HG03196 (cell line): ENCODE results near the gene RRP36.
A peak's percentile ranks its signal among the peaks of the same experiment; 100 is the strongest.

Source experiments
- ATAC-seq: cut with Tn5 transposase; IDR thresholded peaks from one replicate; pipeline ENCODE4 v1.9.1; 2021; ENCODE audit not compliant: unreplicated experiment

Gene RRP36

DNA sequence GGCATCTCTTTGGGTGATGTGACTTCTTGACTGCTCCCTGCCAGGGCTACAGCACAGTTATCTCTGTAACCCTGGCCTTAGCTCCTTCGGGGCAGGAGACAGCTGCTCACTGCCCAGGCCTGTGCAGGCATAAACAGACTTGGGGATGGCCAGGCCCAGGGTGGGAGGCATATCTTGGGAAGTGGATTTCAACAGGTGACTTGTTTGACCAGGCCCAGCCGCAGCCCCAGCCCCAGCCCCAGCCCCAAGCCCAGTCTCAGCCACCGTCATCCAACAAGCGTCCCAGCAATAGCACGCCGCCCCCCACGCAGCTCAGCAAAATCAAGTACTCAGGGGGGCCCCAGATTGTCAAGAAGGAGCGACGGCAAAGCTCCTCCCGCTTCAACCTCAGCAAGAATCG lies 15.2 kb upstream of the RRP36 start:
- no peak for ATAC-seq

DNA sequence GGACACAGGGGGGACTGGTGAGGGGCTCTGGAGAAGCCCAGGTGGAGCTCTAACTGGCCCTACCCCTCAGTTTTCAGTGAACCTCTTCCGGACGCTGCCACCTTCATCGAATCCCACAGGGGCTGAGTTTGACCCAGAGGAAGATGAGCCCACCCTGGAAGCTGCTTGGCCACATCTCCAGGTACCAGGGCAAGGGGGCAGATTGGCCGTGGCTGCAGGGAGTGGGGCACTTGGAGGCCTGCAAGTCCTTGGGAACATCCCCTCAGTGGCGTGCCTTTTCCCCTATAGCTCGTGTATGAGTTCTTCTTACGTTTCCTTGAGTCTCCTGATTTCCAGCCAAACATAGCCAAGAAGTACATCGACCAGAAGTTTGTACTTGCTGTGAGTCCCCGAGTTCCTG lies 14.3 kb upstream of the RRP36 start:
- no peak for ATAC-seq

DNA sequence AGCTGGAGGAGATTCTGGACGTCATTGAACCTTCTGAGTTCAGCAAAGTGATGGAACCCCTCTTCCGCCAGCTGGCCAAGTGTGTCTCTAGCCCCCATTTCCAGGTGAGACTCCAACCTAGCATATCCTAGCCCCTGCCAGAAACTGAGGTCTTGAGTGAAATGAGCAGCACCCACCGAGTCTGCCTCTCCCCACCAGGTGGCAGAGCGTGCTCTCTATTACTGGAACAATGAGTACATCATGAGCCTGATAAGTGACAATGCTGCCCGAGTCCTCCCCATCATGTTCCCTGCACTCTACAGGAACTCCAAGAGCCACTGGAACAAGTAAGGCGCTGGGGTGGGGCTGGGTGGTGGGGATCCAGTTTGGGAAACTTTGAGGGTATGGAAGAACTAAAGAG lies 12.3 kb upstream of the RRP36 start:
- ATAC-seq, result no peak

DNA sequence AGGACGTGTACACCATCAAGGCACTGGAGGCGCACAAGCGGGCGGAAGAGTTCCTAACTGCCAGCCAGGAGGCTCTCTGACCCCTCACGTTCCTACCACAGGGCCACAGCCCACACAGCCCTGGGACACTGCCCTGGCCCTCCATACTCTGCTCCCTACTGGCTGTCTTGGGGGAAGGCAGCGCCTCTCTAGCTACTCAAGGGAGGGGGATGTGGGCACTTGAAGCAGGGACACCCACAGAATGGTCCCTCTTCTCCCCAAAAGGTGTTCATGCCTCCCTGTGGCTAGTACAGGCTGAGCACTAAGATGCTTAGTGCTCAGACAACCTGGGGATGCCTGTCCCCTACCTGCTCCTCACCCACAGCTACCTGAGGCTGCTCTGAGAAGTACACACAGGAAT lies 10.2 kb upstream of the RRP36 start:
- no peak for ATAC-seq

- no peak for ATAC-seq
These were observed 9.1 kb upstream of the RRP36 start for GRCh38 chr6:43012364-43012763.

GRCh38 chr6:43013097-43013842 lies 8.2 kb upstream of the RRP36 start:
- ATAC-seq, result peak; percentile 2

- ATAC-seq, result peak; percentile 90
These were observed 7.5 kb upstream of the RRP36 start, which contains the start of the genes KLHDC3 and MEA1 for GRCh38 chr6:43013843-43014433. Gene KLHDC3 (plus strand): TSS chr6:43014249. CDS start chr6:43017193, 2,944 bp downstream. Gene MEA1 (minus strand): TSS chr6:43013946. CDS start chr6:43013813, 133 bp downstream.

GRCh38 chr6:43014434-43014909 lies 7.0 kb upstream of the RRP36 start:
- no peak for ATAC-seq

- no peak for ATAC-seq
These were observed 5.1 kb upstream of the RRP36 start for GRCh38 chr6:43016176-43016942.

DNA sequence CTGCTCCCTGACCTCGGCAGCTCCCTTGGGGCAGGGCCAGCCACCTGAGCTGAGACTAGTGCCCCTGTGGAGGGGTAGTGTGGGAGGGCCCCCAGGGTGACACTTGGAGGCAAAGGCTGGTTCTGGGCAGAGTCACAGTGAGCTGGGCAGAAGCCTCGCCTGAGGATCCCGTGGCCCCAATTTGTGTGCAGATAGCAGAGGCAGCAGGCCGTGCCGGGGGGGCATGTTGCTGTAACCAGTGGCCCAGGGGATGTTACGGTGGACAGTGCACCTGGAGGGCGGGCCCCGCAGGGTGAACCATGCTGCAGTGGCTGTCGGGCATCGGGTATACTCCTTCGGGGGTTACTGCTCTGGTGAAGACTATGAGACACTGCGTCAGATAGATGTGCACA lies 4.5 kb upstream of the RRP36 start:
- no peak for ATAC-seq

DNA sequence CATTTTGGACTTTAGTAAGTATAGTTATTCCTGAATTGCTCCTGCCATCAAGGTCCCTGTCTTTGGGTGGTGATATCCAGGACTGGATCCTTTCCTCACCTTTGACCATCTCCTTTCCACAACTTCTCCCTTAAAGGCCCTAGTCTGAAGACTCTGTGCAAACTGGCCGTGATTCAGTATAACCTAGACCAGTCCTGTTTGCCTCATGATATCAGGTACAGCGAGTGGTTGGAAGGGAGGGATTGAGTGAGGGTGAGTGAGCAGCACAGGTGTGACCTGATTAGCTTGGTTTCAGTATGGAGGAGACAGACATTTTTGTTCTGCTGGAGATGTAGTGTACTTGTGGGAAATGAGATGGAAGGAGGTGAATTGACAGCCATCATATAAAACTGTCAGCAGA lies 2.3 kb upstream of the RRP36 start:
- ATAC-seq, result no peak

GRCh38 chr6:43020052-43020705 lies 1.2 kb upstream of the RRP36 start:
- no peak for ATAC-seq

DNA sequence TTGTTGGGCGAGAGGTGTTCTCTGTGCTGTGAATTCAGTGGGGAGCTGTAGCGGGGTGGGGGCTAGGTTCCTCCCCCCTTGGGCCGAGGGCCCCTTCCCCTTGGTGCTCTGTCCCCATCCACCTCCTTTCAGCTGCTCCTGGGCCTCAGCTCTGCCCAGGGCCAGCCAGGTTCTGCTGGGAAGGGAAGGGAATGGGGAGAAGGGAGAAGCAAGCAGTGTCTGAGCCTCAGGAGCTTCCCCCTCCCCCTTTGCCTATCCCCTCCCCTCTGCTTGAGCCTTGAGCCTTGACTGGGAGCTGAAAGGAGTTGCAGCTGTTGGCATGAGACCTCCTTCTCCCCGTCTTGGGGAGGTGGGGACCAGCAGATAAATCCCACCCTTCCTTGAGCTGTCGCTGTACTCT lies 576 bp upstream of the RRP36 start:
- no peak for ATAC-seq

DNA sequence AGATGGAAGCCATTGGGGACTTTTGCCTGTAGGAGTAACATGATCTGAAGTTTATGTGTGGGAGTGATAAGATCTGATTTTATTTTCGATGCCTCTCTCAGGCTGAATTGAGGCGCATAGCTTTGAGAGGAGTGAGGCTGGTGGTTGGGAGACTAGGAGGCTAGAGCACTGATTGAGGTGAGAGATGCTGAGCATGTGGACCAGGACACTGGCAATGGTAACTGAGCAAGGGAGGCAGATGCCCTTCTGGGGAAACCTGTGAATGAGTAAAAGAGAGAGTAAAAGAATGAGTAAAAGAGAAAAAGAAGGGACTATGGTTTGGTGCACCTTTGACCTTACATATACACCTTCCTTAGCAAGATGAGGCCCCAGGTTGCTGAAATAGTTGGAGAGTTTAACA lies 3.0 kb downstream of the RRP36 start:
- ATAC-seq, result no peak

DNA sequence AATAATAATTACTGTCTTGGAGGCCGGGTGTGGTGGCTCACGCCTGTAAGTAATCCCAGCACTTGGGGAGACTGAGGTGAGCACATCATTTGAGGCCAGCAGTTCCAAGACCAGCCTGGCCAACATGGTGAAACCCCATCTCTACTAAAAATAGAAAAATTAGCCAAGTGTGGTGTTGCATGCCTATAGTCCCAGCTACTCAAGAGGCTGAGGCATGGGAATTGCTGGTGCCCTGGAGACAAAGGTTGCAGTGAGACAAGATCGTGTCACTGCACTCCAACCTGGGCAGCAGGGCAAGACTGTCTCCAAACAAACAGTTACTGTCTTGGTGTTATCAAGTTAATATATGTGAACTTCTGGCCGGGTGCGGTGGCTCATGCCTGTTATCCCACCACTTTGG lies 4.9 kb downstream of the RRP36 start:
- no peak for ATAC-seq

DNA sequence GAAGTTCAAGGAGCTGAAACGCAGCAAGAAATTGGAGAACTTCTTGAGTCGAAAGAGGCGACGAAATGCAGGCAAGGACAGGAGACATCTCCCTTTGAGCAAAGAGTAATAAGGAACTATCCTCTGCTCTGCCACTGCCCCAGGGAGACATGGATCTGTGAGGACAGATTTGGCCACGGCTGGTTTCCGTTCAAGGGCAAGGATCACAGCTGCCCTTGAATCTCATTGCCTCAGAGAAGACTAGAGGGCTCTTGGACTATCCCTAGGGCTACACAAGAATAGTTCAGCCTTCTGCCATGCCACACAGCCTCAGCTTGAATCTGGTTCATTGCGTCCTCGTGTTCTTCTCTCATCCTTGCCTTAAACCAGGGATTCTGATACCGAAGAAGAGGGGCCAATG lies 7.7 kb downstream of the RRP36 start:
- no peak for ATAC-seq

DNA sequence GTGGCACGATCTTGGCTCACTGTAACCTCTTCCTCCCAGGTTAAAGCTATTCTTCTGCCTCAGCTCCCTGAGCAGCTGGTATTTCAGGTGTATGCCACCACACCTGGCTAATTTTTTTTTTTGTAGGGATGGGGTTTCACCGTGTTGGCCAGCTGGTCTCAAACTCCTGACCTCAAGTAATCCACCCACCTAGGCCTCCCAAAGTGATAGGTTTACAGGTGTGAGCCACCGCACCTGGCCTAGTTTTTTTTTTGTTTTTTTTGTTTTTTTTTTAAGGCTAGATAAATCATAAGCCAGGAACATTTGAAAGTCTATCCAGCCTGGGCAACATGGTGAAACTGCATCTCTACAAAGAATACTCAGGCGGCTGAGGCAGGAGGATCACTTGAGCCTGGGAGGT lies 10.9 kb downstream of the RRP36 start:
- no peak for ATAC-seq

- no peak for ATAC-seq
These were observed 12.2 kb downstream of the RRP36 start for GRCh38 chr6:43033496-43034189.

GRCh38 chr6:43034190-43034525 lies 12.7 kb downstream of the RRP36 start:
- no peak for ATAC-seq

GRCh38 chr6:43035495-43036194 lies 14.2 kb downstream of the RRP36 start:
- no peak for ATAC-seq
